DND-41 (cell line): ENCODE results near the gene CACNB4.

Experiments used
- ATAC-seq: fragments of 200-7000 bp; cut with Tn5 transposase; 3 replicates; pipeline ENCODE4 v1.9.1; 2021; ENCODE audit warnings: low read depth; ENCODE audit not compliant: insufficient read depth
- DNase-seq: peaks from one replicate; pipeline ENCODE4 v3.0.0-alpha.2; 2020
- H2AFZ ChIP-seq: 2 replicates; pipeline ENCODE4 v1.6.0; 2012; ENCODE audit warnings: low read depth, low read length
- H3K27ac ChIP-seq: 2 replicates; pipeline ENCODE4 v1.5.1; 2012; ENCODE audit warnings: low read length, inconsistent platforms
- H3K27me3 ChIP-seq: fragments of 200-600 bp; sonication (generic); 2 replicates; pipeline ENCODE4 v1.6.0; 2012; ENCODE audit warnings: low read length, mild to moderate bottlenecking, inconsistent platforms; ENCODE audit not compliant: insufficient read depth, poor library complexity
- H3K36me3 ChIP-seq: 2 replicates; pipeline ENCODE4 v1.5.1; 2012; ENCODE audit warnings: low read length, inconsistent platforms; ENCODE audit not compliant: insufficient read depth
- H3K4me1 ChIP-seq: 2 replicates; pipeline ENCODE4 v1.5.1; 2012; ENCODE audit warnings: mild to moderate bottlenecking, low read length; ENCODE audit not compliant: insufficient read depth
- H3K4me2 ChIP-seq: 2 replicates; pipeline ENCODE4 v1.6.0; 2012; ENCODE audit warnings: mild to moderate bottlenecking, moderate library complexity, low read length, inconsistent platforms; ENCODE audit not compliant: insufficient read depth
- H3K4me3 ChIP-seq, 2 experiments: fragments of 200-600 bp in 1 of 2; shearing (Covaris generic) in 1 of 2; 2 replicates each; pipeline ENCODE4 v1.5.1; 2012 to 2016; ENCODE audit warnings: inconsistent platforms in 2 of 2, low read length in 2 of 2, mild to moderate bottlenecking in 2 of 2, low read depth in 1 of 2, moderate library complexity in 1 of 2
- H3K79me2 ChIP-seq: 2 replicates; pipeline ENCODE4 v1.6.0; 2012; ENCODE audit warnings: low read length, inconsistent platforms; ENCODE audit not compliant: insufficient read depth
- H3K9ac ChIP-seq: 2 replicates; pipeline ENCODE4 v1.6.0; 2012; ENCODE audit warnings: low read depth, mild to moderate bottlenecking, inconsistent platforms, low read length, moderate library complexity
- H3K9me3 ChIP-seq: 2 replicates; pipeline ENCODE4 v1.5.1; 2012; ENCODE audit warnings: low read length, moderate library complexity, mild to moderate bottlenecking, inconsistent platforms; ENCODE audit not compliant: insufficient read depth, severe bottlenecking
- H4K20me1 ChIP-seq: 2 replicates; pipeline ENCODE4 v1.6.0; 2012; ENCODE audit warnings: low read length; ENCODE audit not compliant: insufficient read depth
- CTCF ChIP-seq: IDR thresholded peaks from 2 replicates; pipeline ENCODE4 v1.5.1; 2012; ENCODE audit warnings: borderline replicate concordance, low read length, moderate library complexity, mild to moderate bottlenecking; ENCODE audit not compliant: poor library complexity, severe bottlenecking; ENCODE audit errors: extremely low read depth
- EZH2 ChIP-seq: IDR thresholded peaks from 3 replicates; pipeline ENCODE4 v1.6.1; 2012; ENCODE audit warnings: borderline replicate concordance, low read depth, mild to moderate bottlenecking, moderate library complexity, low read length, inconsistent platforms; ENCODE audit not compliant: severe bottlenecking

The CACNB4 gene

GRCh38 chr2:151931756-151932155, 167.1 kb downstream of the CACNB4 start:
- H3K79me2 ChIP-seq: no peaks in the 10 kb centered on the region
- H3K4me3 ChIP-seq: no peak overlapping the region
- TF ChIP-seq CTCF: no peak
- no peak for TF ChIP-seq EZH2
- ATAC-seq: no peak
- no peak overlapping the region for H3K9ac ChIP-seq
- peaks cover 9% of the 10 kb centered on the region for H3K27me3 ChIP-seq
- no peak overlapping the region for H3K4me2 ChIP-seq
- H3K36me3 ChIP-seq: no peaks in the 10 kb centered on the region
- DNase-seq: no peak
- H3K27ac ChIP-seq: no peak overlapping the region
- H3K9me3 ChIP-seq: no peaks in the 10 kb centered on the region
- no peaks in the 10 kb centered on the region for H4K20me1 ChIP-seq
- H3K4me1 ChIP-seq: no peaks in the 10 kb centered on the region
- H2AFZ ChIP-seq: no peak overlapping the region

GRCh38 chr2:151931030-151931611, 167.7 kb downstream of the CACNB4 start:
- DNase-seq (no peak), ATAC-seq (no peak)
- no peaks in the 10 kb centered on the region for H3K9me3 ChIP-seq
- H3K27ac ChIP-seq: no peak overlapping the region
- no peak overlapping the region for H2AFZ ChIP-seq
- H3K4me1 ChIP-seq: no peaks in the 10 kb centered on the region
- H3K79me2 ChIP-seq: no peaks in the 10 kb centered on the region
- no peak for TF ChIP-seq CTCF
- no peak for TF ChIP-seq EZH2
- no peak overlapping the region for H3K4me2 ChIP-seq
- no peaks in the 10 kb centered on the region for H4K20me1 ChIP-seq
- no peak overlapping the region for H3K4me3 ChIP-seq
- peaks cover 9% of the 10 kb centered on the region for H3K27me3 ChIP-seq
- no peak overlapping the region for H3K9ac ChIP-seq
- no peaks in the 10 kb centered on the region for H3K36me3 ChIP-seq

- H3K27me3 ChIP-seq: peaks cover 9% of the 10 kb centered on the region
These were observed 168.8 kb downstream of the CACNB4 start for GRCh38 chr2:151930042-151930441.

More at GRCh38 chr2:151930042-151930441, 168.8 kb downstream of the CACNB4 start:
- DNase-seq (no peak), ATAC-seq (no peak)
- Histone ChIP-seq H3K79me2 (no peaks in the 10 kb centered on the region), H4K20me1 (no peaks in the 10 kb centered on the region), H3K4me1 (no peaks in the 10 kb centered on the region), H3K9ac (no peak overlapping the region), H3K36me3 (no peaks in the 10 kb centered on the region), H3K4me2 (no peak overlapping the region), H2AFZ (no peak overlapping the region), H3K9me3 (no peaks in the 10 kb centered on the region), H3K27ac (no peak overlapping the region), H3K4me3 (no peak overlapping the region)
- TF ChIP-seq CTCF (no peak), EZH2 (no peak)
